ENCODE results near the gene PMP22. TPM values are rescaled to one million over a fixed set of nuclear protein-coding genes. Genes with fewer than 3 reads are reported as not detected.

Gene PMP22
- total and polyA plus RNA-seq, 2 donors from 2014 or later: 37.0 to 73.6 TPM

GRCh38 chr17:15220785-15221184, 44.3 kb downstream of the PMP22 start:
- Histone ChIP-seq H3K36me3 (ENCODE audit: control insufficient read depth in 2 of 3, insufficient read depth in 3 of 3, low read length in 3 of 3) (no peaks in the 10 kb centered on the region), H3K4me1 (ENCODE audit: control insufficient read depth in 2 of 3, insufficient read depth in 2 of 3, low read depth in 1 of 3, low read length in 3 of 3) (no peaks in the 10 kb centered on the region), H3K9ac (ENCODE audit: low read length in 3 of 3) (no peak overlapping the region), H3K9me3 (ENCODE audit: control insufficient read depth in 2 of 3, insufficient read depth in 1 of 3, low read length in 3 of 3) (no peaks in the 10 kb centered on the region), H3K27me3 (ENCODE audit: control insufficient read depth, insufficient read depth, low read length) (no peaks in the 10 kb centered on the region), H3K4me3 (ENCODE audit: low read length in 3 of 3) (no peak overlapping the region), H3K27ac (ENCODE audit: low read depth in 2 of 2, low read length in 2 of 2) (no peak overlapping the region)
- intact Hi-C loops (cut with DNase I): no loop called here
- TF ChIP-seq CTCF (IDR thresholded peaks at IDR 0.05; ENCODE audit: borderline replicate concordance, extremely low read depth, insufficient read depth): no peak
- no peak for DNase-seq
- FAIRE-seq: no peak

- no peak for FAIRE-seq
- DNase-seq: no peak
- no peak overlapping the region for H3K4me3 ChIP-seq (ENCODE audit: low read length in 3 of 3)
Observed at GRCh38 chr17:15216481-15216880, 48.6 kb downstream of the PMP22 start.

GRCh38 chr17:15213381-15214087, 51.6 kb downstream of the PMP22 start:
- Histone ChIP-seq H3K36me3 (ENCODE audit: control insufficient read depth in 2 of 3, insufficient read depth in 3 of 3, low read length in 3 of 3) (no peaks in the 10 kb centered on the region), H3K9me3 (ENCODE audit: control insufficient read depth in 2 of 3, insufficient read depth in 1 of 3, low read length in 3 of 3) (no peaks in the 10 kb centered on the region), H3K4me3 (ENCODE audit: low read length in 3 of 3) (no peak overlapping the region), H3K27ac (ENCODE audit: low read depth in 2 of 2, low read length in 2 of 2) (no peak overlapping the region), H3K27me3 (ENCODE audit: control insufficient read depth, insufficient read depth, low read length) (no peaks in the 10 kb centered on the region), H3K4me1 (ENCODE audit: control insufficient read depth in 2 of 3, insufficient read depth in 2 of 3, low read depth in 1 of 3, low read length in 3 of 3) (no peaks in the 10 kb centered on the region), H3K9ac (ENCODE audit: low read length in 3 of 3) (no peak overlapping the region)
- TF ChIP-seq CTCF (IDR thresholded peaks at IDR 0.05; ENCODE audit: borderline replicate concordance, extremely low read depth, insufficient read depth): no peak
- peak in 2 of 5 donors; percentile 30 to 31 for DNase-seq
- intact Hi-C loops (cut with DNase I): no loop called here
- FAIRE-seq: no peak

More at GRCh38 chr17:15216481-15216880, 48.6 kb downstream of the PMP22 start:
- no peaks in the 10 kb centered on the region for H3K9me3 ChIP-seq (ENCODE audit: control insufficient read depth in 2 of 3, insufficient read depth in 1 of 3, low read length in 3 of 3)
- no peaks in the 10 kb centered on the region for H3K4me1 ChIP-seq (ENCODE audit: control insufficient read depth in 2 of 3, insufficient read depth in 2 of 3, low read depth in 1 of 3, low read length in 3 of 3)
- no peaks in the 10 kb centered on the region for H3K36me3 ChIP-seq (ENCODE audit: control insufficient read depth in 2 of 3, insufficient read depth in 3 of 3, low read length in 3 of 3)
- H3K27me3 ChIP-seq (ENCODE audit: control insufficient read depth, insufficient read depth, low read length): no peaks in the 10 kb centered on the region
- intact Hi-C loops (cut with DNase I): no loop called here
- no peak overlapping the region for H3K27ac ChIP-seq (ENCODE audit: low read depth in 2 of 2, low read length in 2 of 2)
- no peak for TF ChIP-seq CTCF (IDR thresholded peaks at IDR 0.05; ENCODE audit: borderline replicate concordance, extremely low read depth, insufficient read depth)
- H3K9ac ChIP-seq (ENCODE audit: low read length in 3 of 3): no peak overlapping the region
